Stimulated activated CD4-positive, alpha-beta T cell treated with anti-CD3 and anti-CD28 coated beads, Interleukin-1b, Interleukin-23, amount 100 ng/mL, for 1 hour (primary cell): ENCODE results near the gene ANP32B.
"Not testable (repeated sequence)": the region's sequence is repeated elsewhere in the genome, so short reads cannot be mapped to it uniquely, and the experiment has no call there.

Experiments
- DNase-seq, 2 donors: peaks; one replicate each; pipeline ENCODE4 v3.0.0-alpha.2; 2020; ENCODE audit warnings: low read depth in 2 of 2

The ANP32B gene

GRCh38 chr9:97963232-97963631 lies 19.9 kb upstream of the ANP32B start:
- DNase-seq, result no peak

GRCh38 chr9:97964901-97965300 lies 18.2 kb upstream of the ANP32B start:
- DNase-seq, result no peak

- DNase-seq, result no peak
Observed at GRCh38 chr9:97966493-97966892, 16.6 kb upstream of the ANP32B start.

- no peak for DNase-seq
Observed at GRCh38 chr9:97969014-97969413, 14.1 kb upstream of the ANP32B start.

- no peak for DNase-seq
Observed at GRCh38 chr9:97970165-97970564, 13.0 kb upstream of the ANP32B start.

GRCh38 chr9:97972753-97973152 lies 10.4 kb upstream of the ANP32B start:
- DNase-seq, result no peak

- no peak for DNase-seq
Observed at GRCh38 chr9:97975376-97975775, 7.8 kb upstream of the ANP32B start.

- not testable (repeated sequence) for DNase-seq
Observed at GRCh38 chr9:97976633-97977032, 6.5 kb upstream of the ANP32B start.

GRCh38 chr9:97978371-97979130 lies 4.6 kb upstream of the ANP32B start:
- no peak for DNase-seq

GRCh38 chr9:97979788-97980478 lies 3.2 kb upstream of the ANP32B start:
- no peak for DNase-seq

GRCh38 chr9:97980479-97980803 lies 2.7 kb upstream of the ANP32B start:
- DNase-seq, result no peak

GRCh38 chr9:97980918-97981845 lies 2.0 kb upstream of the ANP32B start:
- DNase-seq, result no peak

- no peak for DNase-seq
Observed at GRCh38 chr9:97981846-97982682, 1.1 kb upstream of the ANP32B start.

GRCh38 chr9:97983589-97984187 lies 547 bp downstream of the ANP32B start:
- DNase-seq, result peak; percentile 23 to 49

GRCh38 chr9:97984188-97985057 lies 1.3 kb downstream of the ANP32B start:
- DNase-seq, result peak; percentile 32 to 69

GRCh38 chr9:97985058-97985861 lies 2.1 kb downstream of the ANP32B start:
- no peak for DNase-seq

GRCh38 chr9:97987487-97987886 lies 4.3 kb downstream of the ANP32B start:
- no peak for DNase-seq

GRCh38 chr9:97990259-97990658 lies 7.1 kb downstream of the ANP32B start:
- DNase-seq, result no peak

GRCh38 chr9:97991818-97992217 lies 8.7 kb downstream of the ANP32B start:
- DNase-seq, result no peak
